ENCODE measurements around the gene GPR173.
A peak's percentile ranks its signal among the peaks of the same experiment; 100 is the strongest.

- TF ChIP-seq, protein P1, sequence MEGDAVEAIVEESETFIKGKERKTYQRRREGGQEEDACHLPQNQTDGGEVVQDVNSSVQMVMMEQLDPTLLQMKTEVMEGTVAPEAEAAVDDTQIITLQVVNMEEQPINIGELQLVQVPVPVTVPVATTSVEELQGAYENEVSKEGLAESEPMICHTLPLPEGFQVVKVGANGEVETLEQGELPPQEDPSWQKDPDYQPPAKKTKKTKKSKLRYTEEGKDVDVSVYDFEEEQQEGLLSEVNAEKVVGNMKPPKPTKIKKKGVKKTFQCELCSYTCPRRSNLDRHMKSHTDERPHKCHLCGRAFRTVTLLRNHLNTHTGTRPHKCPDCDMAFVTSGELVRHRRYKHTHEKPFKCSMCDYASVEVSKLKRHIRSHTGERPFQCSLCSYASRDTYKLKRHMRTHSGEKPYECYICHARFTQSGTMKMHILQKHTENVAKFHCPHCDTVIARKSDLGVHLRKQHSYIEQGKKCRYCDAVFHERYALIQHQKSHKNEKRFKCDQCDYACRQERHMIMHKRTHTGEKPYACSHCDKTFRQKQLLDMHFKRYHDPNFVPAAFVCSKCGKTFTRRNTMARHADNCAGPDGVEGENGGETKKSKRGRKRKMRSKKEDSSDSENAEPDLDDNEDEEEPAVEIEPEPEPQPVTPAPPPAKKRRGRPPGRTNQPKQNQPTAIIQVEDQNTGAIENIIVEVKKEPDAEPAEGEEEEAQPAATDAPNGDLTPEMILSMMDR (tag by site-specific recombination; IDR thresholded peaks at IDR 0.05) = peak; percentile 46
- TF ChIP-seq ZNF560 (tag by site-specific recombination; IDR thresholded peaks at IDR 0.05; ENCODE audit: borderline replicate concordance) (no peak), ZBTB1 (tag by site-specific recombination; IDR thresholded peaks at IDR 0.05) (no peak), ZNF639 (tag by site-specific recombination; IDR thresholded peaks at IDR 0.05) (no peak), KLF1 (tag by site-specific recombination; IDR thresholded peaks at IDR 0.05) (no peak), BCL11A (tag by site-specific recombination; IDR thresholded peaks at IDR 0.05; ENCODE audit: low read depth) (no peak), ZNF488 (tag by site-specific recombination; IDR thresholded peaks at IDR 0.05) (no peak), YY1 (tag by site-specific recombination; IDR thresholded peaks at IDR 0.05) (no peak), ZBTB7A (tag by site-specific recombination; IDR thresholded peaks at IDR 0.05; ENCODE audit: low read depth) (no peak)
- TF ChIP-seq, protein P2, sequence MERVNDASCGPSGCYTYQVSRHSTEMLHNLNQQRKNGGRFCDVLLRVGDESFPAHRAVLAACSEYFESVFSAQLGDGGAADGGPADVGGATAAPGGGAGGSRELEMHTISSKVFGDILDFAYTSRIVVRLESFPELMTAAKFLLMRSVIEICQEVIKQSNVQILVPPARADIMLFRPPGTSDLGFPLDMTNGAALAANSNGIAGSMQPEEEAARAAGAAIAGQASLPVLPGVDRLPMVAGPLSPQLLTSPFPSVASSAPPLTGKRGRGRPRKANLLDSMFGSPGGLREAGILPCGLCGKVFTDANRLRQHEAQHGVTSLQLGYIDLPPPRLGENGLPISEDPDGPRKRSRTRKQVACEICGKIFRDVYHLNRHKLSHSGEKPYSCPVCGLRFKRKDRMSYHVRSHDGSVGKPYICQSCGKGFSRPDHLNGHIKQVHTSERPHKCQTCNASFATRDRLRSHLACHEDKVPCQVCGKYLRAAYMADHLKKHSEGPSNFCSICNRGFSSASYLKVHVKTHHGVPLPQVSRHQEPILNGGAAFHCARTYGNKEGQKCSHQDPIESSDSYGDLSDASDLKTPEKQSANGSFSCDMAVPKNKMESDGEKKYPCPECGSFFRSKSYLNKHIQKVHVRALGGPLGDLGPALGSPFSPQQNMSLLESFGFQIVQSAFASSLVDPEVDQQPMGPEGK (tag by site-specific recombination; IDR thresholded peaks at IDR 0.05) = no peak
These were observed 40.7 kb downstream of the GPR173 start for GRCh38 chrX:53089224-53089842.
